ENCODE data around the gene PPP1R9A.

PPP1R9A gene

GRCh38 chr7:94882891-94883290, 24.5 kb upstream of the PPP1R9A start:
- no peak overlapping the region for H3K4me3 ChIP-seq (ENCODE audit: control insufficient read depth, low read depth, low read length)
- no peak for DNase-seq (ENCODE audit: low read depth)
- TF ChIP-seq CTCF (conservative IDR thresholded peaks at IDR 0.05; ENCODE audit: control insufficient read depth, insufficient read depth, low read depth, low read length) = no peak

- TF ChIP-seq CTCF (conservative IDR thresholded peaks at IDR 0.05; ENCODE audit: control insufficient read depth, insufficient read depth, low read depth, low read length) = no peak
- no peak overlapping the region for H3K4me3 ChIP-seq (ENCODE audit: control insufficient read depth, low read depth, low read length)
- DNase-seq (ENCODE audit: low read depth) = no peak
These were observed 23.8 kb upstream of the PPP1R9A start for GRCh38 chr7:94883616-94884015.

- no peak overlapping the region for H3K4me3 ChIP-seq (ENCODE audit: control insufficient read depth, low read depth, low read length)
- peak; percentile 22 for TF ChIP-seq CTCF (conservative IDR thresholded peaks at IDR 0.05; ENCODE audit: control insufficient read depth, insufficient read depth, low read depth, low read length)
- peak; percentile 29 for DNase-seq (ENCODE audit: low read depth)
These were observed 18.8 kb upstream of the PPP1R9A start for GRCh38 chr7:94888551-94888950.

- TF ChIP-seq CTCF (conservative IDR thresholded peaks at IDR 0.05; ENCODE audit: control insufficient read depth, insufficient read depth, low read depth, low read length) = no peak
- DNase-seq (ENCODE audit: low read depth) = no peak
- H3K4me3 ChIP-seq (ENCODE audit: control insufficient read depth, low read depth, low read length) = no peak overlapping the region
These were observed 18.3 kb upstream of the PPP1R9A start for GRCh38 chr7:94888995-94889523.

- no peak for DNase-seq (ENCODE audit: low read depth)
- H3K4me3 ChIP-seq (ENCODE audit: control insufficient read depth, low read depth, low read length) = no peak overlapping the region
- TF ChIP-seq CTCF (conservative IDR thresholded peaks at IDR 0.05; ENCODE audit: control insufficient read depth, insufficient read depth, low read depth, low read length) = no peak
These were observed 17.2 kb upstream of the PPP1R9A start for GRCh38 chr7:94890216-94890615.

- no peak overlapping the region for H3K4me3 ChIP-seq (ENCODE audit: control insufficient read depth, low read depth, low read length)
- TF ChIP-seq CTCF (conservative IDR thresholded peaks at IDR 0.05; ENCODE audit: control insufficient read depth, insufficient read depth, low read depth, low read length) = no peak
- DNase-seq (ENCODE audit: low read depth) = no peak
These were observed 13.7 kb upstream of the PPP1R9A start for GRCh38 chr7:94893661-94894060.

GRCh38 chr7:94897541-94897940, 9.9 kb upstream of the PPP1R9A start:
- no peak for TF ChIP-seq CTCF (conservative IDR thresholded peaks at IDR 0.05; ENCODE audit: control insufficient read depth, insufficient read depth, low read depth, low read length)
- DNase-seq (ENCODE audit: low read depth) = peak; percentile 28
- no peak overlapping the region for H3K4me3 ChIP-seq (ENCODE audit: control insufficient read depth, low read depth, low read length)
